HS-27A (cell line): ENCODE data around the gene ADAM12.

ENCODE experiments used
- DNase-seq: peaks from one replicate; pipeline ENCODE4 v3.0.0-alpha.2; 2012; ENCODE audit warnings: low read depth, missing footprints

ADAM12 gene

DNA sequence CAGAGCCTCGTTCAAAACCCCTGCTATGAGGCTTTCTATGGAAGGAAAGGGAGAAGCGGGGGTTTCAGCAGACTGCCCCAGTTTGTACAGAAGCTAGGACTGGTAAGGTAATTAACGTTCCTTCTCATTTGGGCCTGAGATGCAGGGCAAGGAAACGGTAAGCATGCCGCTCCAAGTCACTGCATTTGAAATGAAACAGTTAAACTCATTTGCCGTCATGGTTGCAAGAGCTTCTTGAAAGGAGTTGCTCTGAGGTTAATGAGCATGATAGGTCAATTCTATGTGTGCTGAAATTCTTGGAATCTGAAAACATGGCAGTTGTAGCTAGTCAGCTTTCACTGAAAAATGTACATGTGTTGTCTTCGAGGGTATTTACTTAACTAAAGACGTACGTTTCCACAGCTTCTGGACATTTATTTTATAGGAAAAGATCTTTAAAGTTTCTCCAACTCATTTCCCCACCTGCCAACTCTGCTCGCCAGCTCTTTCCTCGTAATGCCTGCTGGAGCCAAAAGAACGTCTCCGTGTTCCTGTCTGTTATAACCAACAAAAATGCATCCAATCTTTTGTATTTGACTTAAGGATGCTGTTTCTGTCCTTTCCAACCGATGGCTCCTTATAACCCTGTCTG lies 73.3 kb downstream of the ADAM12 start:
- no peak for DNase-seq

DNA sequence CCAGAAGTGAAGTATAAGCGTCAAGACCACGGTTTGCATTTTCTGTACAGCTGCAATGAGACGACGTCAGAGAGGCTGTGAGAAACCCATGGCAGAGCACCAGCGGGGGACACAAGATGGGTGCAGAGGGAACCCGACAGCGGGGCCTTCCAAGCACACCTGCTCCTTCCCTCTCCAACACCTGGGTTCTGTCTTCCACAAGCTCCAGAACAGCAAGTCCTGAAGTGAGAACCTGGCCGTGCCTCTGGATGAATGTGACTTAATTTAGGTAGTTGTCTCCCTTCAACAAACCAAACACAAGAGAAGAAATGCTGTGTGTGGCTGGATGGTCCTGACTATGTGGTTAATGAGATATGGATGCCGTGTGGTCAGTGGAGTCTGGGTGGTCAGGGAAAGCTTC lies 76.1 kb downstream of the ADAM12 start:
- no peak for DNase-seq

DNA sequence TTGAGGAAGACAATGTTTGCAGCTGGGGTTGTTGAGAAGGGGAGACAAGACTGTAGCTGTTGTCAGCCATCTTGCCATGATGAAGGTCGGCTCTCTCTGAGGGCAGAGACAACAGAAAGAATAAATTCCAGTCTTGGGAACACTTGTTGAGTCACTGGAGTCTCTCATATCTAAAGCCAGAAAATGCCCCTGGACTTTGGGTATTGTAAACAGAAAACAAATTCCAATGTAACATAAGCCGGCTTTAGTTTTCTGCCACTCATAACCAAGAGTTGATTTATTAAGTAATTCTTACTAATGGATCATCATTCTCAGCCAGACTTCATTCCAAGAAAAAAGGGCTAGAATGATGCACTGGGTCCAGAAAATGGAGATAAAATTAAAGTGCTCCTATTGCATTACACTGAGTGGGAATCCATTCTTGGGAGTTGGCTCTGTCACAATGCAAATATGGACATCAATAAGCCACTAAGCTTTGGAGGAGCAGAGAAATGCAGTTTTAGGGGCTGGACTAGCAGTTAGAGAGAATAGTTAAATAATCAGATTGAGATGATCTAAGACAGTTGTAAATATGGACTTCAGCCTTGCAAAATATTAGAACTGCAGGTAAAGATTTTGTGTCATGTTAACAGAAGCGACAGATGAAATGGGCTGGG lies 78.9 kb downstream of the ADAM12 start:
- no peak for DNase-seq

DNA sequence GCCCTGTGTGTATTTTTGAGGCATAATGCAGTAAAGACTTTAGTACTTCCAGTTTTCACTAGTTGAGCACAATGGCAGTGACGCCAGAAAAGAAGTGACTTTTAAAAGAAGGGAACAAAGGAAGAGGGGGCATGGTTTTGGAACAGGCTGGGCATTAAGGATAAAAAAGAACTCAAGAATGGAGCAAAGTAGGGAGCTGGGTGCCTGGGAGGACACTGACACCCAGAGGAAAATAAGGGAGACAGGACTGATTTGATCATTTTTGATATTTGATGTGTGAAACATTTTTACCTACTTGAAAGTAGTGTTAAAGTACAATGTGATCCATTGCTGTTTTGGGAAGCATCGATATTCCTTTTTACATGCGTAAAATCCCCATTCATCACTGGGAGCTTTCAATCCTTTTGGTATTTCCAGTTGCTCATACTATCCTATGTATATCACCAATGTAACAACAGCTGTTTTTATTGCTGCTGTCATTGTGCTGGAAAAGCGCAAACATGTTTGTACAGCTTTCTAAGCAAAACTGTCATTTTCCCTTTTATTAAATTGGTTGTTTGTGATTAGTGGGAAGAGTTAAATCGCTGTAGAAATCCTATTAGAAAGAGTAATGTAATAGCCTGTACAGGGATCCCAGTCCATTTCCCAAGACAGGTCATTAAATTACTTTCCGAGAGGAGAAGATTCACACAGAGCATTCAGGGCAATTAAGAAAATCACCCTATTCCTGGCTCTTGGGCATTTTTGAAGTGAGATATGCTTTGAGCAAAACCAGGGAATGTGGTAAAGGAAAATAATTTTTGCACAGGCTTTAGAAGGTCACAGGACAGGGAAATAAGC lies 85.2 kb downstream of the ADAM12 start:
- DNase-seq, result no peak

DNA sequence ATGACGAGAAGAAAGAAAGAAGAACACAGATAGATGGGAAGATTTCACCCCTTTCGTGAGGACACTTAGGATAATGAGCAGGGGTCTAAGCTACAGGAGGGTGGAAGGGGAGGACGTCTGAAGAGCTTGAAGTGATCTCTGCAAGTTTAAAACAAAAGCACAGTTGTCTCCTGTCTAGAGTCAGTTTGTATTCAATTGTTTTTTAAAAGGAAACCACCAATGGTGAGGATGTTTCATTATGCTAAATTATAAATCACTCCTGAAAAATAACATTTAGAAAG lies 85.9 kb downstream of the ADAM12 start:
- DNase-seq, result no peak

DNA sequence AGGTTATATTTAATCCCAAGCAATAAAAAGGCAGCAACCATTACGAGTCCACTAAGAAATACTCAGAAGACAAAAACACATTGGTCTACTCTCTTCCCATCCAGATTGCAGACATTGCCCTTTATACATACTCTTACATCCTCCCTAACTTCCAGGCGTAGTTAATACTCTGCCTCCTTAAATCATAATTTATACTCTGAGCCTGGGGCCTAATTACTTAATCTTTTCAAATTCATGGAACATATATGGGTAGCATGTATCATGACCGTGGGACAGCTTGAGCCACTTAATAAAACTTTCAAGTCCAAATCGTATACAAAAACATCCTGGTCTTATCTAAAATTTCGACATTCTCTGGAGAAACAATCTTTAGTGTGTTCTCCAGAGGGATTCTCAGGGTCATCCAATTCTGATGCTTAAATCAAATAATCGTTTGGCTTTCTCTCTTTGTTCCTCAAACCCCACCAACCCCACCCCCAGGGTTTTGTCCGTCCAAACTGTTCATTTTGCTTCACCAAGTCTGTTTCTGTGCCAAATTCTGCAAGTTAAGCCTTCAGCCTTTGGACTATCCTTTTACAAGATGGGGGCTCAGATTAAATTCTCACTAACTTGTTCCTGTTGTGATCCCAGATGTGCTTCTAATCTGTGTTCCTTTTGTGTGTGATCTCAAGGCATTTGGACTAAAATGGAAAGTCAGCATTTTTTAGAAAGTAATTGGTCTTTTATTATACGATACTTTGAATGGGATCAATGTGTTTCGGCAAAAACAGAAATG lies 86.4 kb downstream of the ADAM12 start:
- no peak for DNase-seq

DNA sequence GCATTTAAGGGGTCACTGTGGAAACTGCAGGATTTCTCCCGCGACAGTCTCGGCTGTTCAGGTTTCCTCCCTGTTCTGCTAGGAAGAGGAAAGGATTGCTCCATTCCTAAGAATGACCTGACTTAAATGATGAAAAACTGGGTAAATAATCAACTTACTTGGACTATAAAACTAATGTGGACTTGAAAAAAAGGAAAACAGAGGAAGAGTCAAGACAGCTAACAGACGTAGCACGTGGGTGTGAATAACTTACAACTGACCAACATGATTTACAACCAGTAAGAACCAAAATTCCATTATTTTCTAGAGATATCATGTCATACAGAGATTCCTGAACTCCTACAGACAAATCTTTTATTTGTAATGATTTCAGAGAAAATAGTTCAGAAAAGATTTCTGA lies 93.8 kb downstream of the ADAM12 start:
- DNase-seq, result no peak

DNA sequence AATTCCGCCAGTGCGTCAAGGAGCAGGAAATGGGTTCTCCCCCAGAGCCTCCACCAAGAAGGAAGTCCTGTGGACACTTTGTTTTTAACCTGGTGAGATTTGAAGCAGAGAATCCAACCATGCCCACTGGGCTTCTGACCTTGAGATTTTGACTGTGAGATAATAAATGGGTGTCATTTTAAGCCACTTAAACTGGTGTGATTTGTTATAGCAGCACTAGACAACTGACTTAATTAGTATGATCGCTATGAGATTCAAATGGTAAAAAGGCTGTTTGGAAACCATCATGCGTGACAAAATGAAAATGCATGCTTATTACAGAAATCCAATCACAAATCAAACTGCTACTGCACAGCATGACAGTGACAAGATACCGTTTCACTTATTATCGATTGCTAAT lies 98.0 kb downstream of the ADAM12 start:
- no peak for DNase-seq

DNA sequence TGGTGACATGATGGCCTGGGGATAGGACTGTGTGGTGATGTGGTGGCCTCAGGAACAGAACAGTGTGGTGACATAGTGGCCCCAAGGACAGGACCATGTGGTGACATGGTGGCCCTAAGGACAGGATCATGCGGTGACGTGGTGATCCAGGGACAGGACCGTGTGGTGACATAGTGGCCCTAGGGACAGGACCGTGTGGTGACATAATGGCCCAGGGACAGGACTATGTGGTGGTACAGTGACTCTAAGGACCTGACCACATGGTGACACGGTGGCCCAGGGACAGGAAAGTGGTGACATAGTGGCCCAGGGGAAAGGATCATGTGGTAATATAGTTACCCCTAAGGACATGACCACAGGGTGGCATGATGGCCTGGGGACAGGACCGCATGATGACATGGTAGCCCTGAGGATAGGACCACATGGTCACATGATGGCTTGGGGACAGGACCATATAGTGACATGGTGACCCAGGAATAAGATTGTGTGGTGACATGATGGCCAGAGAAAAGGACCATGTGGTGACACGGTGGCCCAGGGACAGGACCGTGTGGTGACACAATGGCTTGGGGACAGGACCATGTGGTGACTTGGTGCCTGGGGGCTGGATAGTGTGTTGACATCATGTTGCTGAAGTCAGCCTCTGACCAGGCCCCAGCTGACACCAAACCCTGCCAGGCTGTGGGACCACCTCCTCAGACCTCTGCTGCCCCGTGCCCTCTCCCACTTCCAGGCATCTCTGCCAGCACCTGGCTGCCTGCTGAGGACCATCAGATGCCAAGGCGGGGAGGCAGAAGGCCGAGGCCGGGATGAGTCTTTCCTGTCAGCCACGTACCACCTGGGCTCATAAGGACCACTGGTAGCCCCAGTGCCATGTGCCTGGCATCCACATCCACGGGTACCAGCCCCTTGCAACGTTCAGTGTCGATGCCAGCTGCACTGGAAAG lies 99.5 kb downstream of the ADAM12 start:
- DNase-seq, result no peak

DNA sequence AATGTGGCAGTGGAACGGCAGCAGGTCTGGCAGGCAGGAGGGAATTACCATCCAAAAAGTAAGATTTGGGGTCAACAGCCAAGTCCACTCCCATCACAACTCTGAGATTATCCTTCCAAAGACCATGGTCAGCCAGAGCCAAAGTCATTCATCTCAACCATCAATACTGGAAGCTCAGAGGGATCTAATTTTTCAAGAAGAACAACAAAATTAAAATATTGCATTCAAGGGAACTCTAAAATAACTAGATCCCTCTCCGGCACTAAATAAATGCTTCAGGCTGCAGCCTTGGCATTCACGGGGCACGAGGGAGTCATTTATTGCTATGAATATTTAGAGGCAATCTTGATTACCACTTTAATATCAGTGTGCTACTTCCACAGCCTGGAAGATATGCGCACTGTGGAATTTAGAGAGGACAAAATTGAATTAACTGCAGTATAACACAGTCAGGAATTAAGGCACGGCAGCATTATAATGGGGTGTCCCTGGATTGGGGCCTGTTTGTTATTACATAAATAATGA lies 102.0 kb downstream of the ADAM12 start:
- DNase-seq, result no peak

DNA sequence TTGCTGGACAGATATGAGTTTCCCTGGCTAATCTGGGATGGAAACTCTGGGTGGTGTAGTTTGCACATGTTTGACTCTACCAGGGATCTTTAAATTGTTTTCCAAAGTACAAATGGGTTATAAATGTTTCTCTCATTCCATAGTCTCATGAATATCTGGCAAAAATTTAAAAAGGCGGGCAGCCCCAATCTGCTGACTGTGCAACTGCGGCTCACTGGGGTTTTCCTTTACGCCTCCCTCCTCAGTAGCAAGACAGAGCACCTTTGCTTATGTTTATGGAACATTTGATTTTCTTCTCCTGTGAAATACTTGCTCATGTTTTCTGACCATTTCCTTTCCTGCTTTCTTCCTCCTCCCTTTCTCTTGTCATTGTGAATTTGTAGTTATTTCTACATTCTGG lies 105.0 kb downstream of the ADAM12 start:
- no peak for DNase-seq

DNA sequence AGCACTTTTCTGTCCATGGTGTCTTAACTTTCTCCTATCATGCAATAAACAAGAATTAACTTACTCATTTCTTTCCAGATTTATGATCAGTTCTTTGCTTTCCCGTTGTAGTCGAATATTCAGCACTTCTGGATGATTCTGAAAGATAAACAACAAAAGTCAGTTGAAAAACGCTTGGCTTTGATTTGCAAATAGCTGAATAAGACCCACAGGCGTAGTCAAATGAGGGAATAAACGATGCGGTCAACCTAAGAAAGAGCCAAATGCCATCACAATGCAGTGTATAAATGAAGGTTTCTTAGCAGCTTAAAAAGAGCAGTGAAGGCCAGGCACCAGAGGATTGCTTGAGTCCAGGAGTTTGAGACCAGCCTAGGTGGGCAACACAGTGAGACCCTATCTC lies 109.4 kb downstream of the ADAM12 start:
- no peak for DNase-seq

DNA sequence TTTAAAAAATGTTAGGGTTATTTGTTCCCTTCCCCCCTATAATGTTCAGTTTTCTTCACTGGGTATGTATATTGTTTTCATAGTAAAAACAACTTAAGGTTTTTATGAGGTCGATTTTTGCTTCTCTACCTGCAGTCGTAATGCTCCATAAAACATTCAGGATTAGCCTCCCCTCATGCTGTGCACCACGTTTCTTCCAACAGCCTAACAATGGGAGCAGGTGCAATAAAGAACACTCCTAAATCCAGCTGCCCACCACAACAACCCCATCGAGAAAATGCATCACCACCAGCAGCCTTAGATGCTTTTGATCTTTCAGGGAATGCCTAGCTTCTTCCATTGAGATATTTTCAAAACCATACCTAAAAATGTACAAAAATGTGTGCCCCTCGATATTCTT lies 111.1 kb downstream of the ADAM12 start:
- no peak for DNase-seq

DNA sequence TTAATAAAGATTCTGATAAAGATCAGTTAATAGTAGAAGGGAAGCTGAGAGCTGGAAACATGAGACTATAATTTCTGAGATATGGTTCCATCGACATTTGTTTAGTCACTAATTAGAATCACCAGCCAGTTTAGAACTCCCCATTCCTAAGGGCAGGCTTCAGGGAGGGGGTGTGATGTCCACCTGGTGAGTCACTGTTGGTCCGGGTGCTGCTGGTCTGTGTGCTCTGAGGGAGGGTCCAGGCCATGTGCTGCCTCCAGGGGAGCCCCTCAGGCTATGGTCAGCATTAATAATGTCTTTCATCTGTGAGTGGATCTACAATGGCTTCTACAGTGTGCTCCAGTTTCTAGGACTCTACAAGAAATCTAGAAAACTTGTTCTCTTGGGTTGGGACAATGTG lies 115.8 kb downstream of the ADAM12 start:
- no peak for DNase-seq

DNA sequence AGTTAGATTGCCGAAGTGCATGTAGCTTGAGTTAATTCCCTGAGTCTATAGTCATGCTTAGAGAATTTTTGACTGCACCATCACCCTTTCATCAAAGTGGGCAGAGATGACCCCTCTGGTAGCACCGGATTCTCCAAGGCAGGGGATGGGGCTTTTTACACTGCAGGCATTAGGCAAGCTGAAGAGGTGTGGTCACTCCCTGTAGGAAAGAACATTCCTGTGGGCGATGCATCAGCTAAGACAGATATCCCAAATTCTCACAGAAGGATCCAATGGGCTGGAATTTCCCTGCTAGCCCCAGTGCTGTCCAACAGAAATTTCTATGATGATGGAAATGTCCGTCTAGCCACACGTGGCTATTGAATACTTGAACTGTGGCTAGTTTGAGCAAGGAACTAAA lies 118.2 kb downstream of the ADAM12 start:
- peak; percentile 81 for DNase-seq

DNA sequence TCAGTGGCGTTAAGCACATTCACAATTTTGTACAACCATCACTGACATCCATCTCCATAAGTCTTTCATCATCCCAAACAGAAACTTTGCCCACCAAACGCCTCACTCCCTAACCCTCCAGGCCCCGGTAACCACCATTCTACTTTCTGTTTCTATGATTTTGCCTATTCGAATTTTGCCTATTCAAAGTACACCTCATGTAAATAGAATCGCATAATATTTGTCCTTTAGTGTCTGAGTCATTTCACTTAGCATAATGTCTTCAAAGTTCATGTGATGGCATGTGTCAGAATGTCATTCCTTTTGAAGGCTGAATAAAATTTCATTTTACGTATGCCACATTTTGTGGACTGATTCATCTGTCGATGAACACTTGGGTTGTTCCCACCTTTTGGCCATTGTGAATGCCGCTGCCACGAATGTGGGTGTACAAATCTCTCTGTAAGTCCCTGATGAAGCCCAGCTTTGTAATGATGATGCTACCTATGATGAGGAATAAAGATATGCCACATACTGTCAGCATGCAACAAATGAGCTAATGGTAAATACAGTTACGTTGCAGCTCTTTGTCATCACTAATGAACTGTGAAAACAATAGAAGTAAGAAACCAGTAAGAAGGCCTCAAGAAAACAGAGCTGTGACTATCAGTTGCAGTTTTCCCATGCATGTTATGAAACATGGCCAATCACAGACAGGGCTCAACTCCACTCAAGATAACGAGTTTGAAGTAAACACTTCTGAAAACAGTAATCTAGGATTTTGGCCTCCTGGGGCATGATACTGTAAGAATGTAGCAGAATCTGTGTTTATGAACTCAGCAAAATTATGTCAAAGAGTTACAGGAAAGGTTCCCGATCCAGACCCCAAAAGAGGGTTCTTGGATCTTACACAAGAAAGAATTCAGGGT lies 120.0 kb downstream of the ADAM12 start:
- DNase-seq, result no peak

DNA sequence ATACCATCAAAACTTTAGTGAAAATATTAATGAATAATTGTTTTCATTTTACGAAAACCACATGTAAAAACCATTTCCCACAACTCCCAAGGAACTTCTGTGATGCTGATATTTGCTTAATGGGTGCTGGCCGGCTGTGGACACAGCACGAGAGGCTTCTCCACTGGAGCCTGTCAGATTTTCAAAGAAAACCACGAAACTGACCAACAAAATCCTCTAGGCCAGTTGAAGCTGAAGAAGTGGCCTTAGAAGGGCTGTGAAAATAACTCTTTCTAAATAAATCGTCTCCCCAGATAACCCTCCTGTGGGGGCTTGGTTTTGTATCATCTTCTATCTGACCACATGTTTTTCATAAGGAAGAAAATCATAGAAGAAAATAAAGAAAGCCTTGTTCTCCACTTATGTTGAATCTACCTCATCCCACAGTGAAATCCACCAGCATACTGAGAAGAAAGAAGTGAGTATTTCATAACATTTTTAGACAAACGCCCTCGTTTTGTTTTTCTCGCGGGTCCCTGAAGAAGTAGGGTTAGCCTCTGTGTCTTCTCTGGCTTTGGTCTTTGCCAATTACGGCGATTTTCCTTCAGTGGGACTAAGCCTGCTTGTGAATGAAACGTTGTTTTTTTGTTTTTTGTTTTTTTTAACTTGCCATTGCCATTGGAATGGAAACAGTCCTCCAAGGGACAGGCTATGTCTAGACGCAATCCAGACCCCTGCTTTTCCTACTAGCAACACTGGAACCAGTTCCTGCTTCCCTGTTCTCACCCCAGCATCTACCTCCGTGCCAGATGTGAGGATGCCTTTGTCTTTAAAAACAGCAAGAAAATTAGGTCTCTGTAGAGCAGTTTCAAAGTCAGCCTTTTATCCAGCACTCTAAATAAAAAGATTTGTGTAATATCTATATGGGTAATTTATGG lies 123.9 kb downstream of the ADAM12 start:
- DNase-seq, result no peak

DNA sequence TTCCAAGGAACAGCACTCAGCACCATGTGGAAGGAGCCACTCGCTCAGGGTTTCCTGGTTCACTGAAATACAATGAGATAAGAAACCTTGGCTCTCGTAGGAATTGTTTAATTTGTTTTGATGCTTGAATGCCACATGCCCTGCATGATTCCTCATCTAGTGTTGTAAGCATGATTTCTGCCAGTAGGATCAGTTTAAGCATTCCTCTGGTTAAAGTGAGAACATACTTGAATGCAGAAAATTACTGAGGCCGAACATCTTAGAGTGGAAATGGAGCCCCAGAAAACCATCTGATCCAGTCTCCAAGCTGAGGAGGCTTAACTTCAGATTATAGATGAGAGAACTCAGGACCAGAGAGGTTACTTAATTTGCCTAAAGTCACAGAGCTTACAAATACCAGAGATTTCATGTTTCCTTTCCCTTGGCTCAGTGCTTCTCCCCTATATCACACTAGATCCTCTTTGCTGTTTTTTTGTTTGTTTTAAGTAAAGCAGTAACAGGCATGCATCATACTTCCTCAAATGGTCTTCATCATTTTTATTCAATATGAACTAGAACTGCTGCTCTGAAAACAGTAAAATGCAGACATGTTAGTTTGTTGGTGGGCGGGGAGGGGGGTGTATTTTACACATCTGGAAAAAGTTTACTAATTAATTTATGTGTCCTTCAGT lies 125.1 kb downstream of the ADAM12 start:
- DNase-seq, result no peak
